PFSK-1 (cell line): Measurements from ENCODE around the gene ROCK1.

ENCODE experiments used
- FOXP2 ChIP-seq: optimal IDR thresholded peaks from 2 replicates; pipeline ENCODE3; 2011; ENCODE audit warnings: borderline replicate concordance, control low read depth, inconsistent platforms; ENCODE audit not compliant: insufficient read depth; ENCODE audit errors: extremely low read length, extremely low read depth
- POLR2AphosphoS5 ChIP-seq: IDR thresholded peaks from 2 replicates; pipeline ENCODE4 v1.6.1; 2012; ENCODE audit warnings: low read depth, mild to moderate bottlenecking, control low read depth, low read length, moderate library complexity
- REST ChIP-seq, 2 experiments: IDR thresholded peaks; 2 replicates each; pipeline versions ENCODE4 v1.6.1 to v1.8.0; 2011 to 2012; ENCODE audit warnings: low read depth in 2 of 2, low read length in 2 of 2, control low read depth in 1 of 2, inconsistent platforms in 1 of 2, mild to moderate bottlenecking in 1 of 2, moderate library complexity in 1 of 2; ENCODE audit not compliant: insufficient read depth in 1 of 2
- SIN3A ChIP-seq: IDR thresholded peaks from 2 replicates; pipeline ENCODE4 v1.6.1; 2012; ENCODE audit warnings: mild to moderate bottlenecking, low read length, moderate library complexity, borderline replicate concordance; ENCODE audit not compliant: insufficient read depth
- TAF1 ChIP-seq: IDR thresholded peaks from 2 replicates; pipeline ENCODE4 v1.6.1; 2012; ENCODE audit warnings: low read length, control low read depth, borderline replicate concordance; ENCODE audit not compliant: insufficient read depth

Gene ROCK1

GRCh38 chr18:21123290-21123926, 11.8 kb upstream of the ROCK1 start:
- no peak for TF ChIP-seq REST (IDR thresholded peaks at IDR 0.05; ENCODE audit: insufficient read depth in 1 of 2, low read depth in 2 of 2, low read length in 2 of 2)
- no peak for TF ChIP-seq TAF1
- no peak for TF ChIP-seq POLR2AphosphoS5
- TF ChIP-seq SIN3A, result no peak
- no peak for TF ChIP-seq FOXP2

- no peak for TF ChIP-seq FOXP2
- no peak for TF ChIP-seq SIN3A
- TF ChIP-seq TAF1, result no peak
- TF ChIP-seq POLR2AphosphoS5, result no peak
- TF ChIP-seq REST (IDR thresholded peaks at IDR 0.05; ENCODE audit: insufficient read depth in 1 of 2, low read depth in 2 of 2, low read length in 2 of 2), result no peak
These were observed 7.2 kb upstream of the ROCK1 start for GRCh38 chr18:21118806-21119205.

- TF ChIP-seq REST (IDR thresholded peaks at IDR 0.05; ENCODE audit: insufficient read depth in 1 of 2, low read depth in 2 of 2, low read length in 2 of 2) (no peak), TAF1 (no peak), POLR2AphosphoS5 (no peak), FOXP2 (no peak), SIN3A (no peak)
These were observed 6.0 kb upstream of the ROCK1 start for GRCh38 chr18:21117409-21118131.

- TF ChIP-seq REST (IDR thresholded peaks at IDR 0.05; ENCODE audit: insufficient read depth in 1 of 2, low read depth in 2 of 2, low read length in 2 of 2), result no peak
- TF ChIP-seq SIN3A, result no peak
These were observed 4.2 kb upstream of the ROCK1 start for GRCh38 chr18:21115519-21116411.
